Measurements from ENCODE around the gene PLS1. TPM values are rescaled to one million over a fixed set of nuclear protein-coding genes. Genes with fewer than 3 reads are reported as not detected.
A peak's percentile ranks its signal among the peaks of the same experiment; 100 is the strongest.
"Not testable (repeated sequence)": the region's sequence is repeated elsewhere in the genome, so short reads cannot be mapped to it uniquely, and the experiment has no call there.

PLS1 gene
- total RNA-seq, 1 donor from 2014 or later: 1.8 TPM

DNA sequence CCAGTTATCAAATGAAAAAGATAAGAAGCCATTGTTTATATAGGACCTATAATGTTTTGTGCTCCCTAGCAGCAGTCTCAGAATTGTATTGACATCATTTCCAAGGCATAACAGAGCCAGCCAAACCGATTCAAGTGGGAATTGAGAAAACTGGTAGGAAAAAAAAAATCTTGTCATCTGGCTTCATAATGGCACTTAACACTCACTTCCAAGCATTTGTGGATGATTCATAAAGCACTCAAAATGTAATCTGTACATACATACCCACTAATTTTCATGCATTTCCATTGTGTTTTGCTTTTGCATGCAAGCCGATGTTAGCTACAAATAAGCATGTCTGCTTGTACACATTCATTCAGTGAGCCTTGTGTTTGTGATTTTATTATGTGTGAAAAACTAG lies 109.0 kb downstream of the PLS1 start:
- Histone ChIP-seq H3K4me3 (no peak overlapping the region), H3K36me3 (no peaks in the 10 kb centered on the region), H3K4me1 (no peaks in the 10 kb centered on the region), H3K9me3 (no peaks in the 10 kb centered on the region), H3K27ac (no peak overlapping the region), H3K27me3 (no peaks in the 10 kb centered on the region)
- intact Hi-C loops (cut with DNase I): no loop called here
- no peak for DNase-seq (ENCODE audit: low spot score in 2 of 2)
- TF ChIP-seq, protein P1, sequence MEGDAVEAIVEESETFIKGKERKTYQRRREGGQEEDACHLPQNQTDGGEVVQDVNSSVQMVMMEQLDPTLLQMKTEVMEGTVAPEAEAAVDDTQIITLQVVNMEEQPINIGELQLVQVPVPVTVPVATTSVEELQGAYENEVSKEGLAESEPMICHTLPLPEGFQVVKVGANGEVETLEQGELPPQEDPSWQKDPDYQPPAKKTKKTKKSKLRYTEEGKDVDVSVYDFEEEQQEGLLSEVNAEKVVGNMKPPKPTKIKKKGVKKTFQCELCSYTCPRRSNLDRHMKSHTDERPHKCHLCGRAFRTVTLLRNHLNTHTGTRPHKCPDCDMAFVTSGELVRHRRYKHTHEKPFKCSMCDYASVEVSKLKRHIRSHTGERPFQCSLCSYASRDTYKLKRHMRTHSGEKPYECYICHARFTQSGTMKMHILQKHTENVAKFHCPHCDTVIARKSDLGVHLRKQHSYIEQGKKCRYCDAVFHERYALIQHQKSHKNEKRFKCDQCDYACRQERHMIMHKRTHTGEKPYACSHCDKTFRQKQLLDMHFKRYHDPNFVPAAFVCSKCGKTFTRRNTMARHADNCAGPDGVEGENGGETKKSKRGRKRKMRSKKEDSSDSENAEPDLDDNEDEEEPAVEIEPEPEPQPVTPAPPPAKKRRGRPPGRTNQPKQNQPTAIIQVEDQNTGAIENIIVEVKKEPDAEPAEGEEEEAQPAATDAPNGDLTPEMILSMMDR (IDR thresholded peaks at IDR 0.05): no peak

DNA sequence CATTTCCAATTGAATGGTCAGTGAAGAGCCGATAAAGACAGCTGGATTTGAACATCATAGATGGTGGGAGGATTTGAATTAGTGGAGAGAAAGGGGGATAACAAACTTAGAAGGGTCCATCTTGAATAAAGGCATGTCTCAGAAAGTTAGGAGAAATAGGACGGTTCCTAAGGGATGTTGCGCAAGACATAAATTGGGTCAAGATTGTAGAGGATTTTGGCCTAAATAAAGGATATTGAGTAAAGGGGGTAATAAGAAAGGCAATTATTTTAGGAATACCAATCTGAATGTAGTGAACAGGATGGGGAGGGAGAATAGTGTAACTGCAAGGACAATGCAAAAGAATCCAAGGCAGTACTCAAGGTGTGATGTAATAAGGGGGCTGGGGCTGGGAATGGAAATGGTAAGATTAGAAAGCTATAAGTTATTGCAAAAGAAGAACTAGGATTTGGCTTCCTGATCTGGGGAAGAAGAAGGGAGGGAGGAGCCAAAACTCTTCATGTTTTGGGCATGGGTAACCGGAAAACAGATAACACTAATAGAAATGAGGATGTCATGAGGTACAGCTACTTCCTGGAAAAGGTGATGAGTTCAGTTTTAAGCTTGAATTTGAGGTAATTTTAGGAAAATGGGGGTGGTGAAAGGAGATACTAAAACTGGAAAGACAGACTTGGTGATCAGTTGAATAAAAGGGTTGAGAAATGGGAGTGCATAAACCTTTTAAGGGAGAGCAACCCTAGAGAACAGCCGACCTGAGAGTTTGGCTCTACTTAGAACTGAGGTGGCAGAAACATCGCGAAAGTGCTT lies 110.3 kb downstream of the PLS1 start:
- intact Hi-C loops (cut with DNase I): no loop called here
- H3K9me3 ChIP-seq: no peaks in the 10 kb centered on the region
- no peaks in the 10 kb centered on the region for H3K4me1 ChIP-seq
- DNase-seq (ENCODE audit: low spot score in 2 of 2): no peak
- H3K27me3 ChIP-seq: no peaks in the 10 kb centered on the region
- H3K27ac ChIP-seq: no peak overlapping the region
- no peak overlapping the region for H3K4me3 ChIP-seq
- TF ChIP-seq, protein P1 (IDR thresholded peaks at IDR 0.05): no peak
- no peaks in the 10 kb centered on the region for H3K36me3 ChIP-seq

DNA sequence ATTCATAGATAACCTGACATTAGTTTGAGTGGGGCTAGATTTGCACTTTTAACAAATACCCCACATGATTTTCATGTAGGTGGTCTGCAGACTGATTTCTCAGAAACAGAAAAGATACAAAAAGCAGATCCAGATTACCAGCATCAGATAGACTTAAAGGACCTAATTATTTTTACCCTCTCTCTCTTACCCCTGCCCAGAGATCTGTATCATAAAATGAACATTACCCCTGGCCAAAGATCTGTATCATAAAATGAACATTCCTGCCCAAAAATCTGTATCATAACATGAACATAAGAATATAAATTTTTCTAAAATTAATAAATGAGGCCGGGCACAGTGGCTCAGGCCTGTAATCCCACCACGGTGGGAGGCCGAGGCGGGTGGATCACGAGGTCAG lies 113.0 kb downstream of the PLS1 start:
- Histone ChIP-seq H3K27ac (no peak overlapping the region), H3K4me3 (no peak overlapping the region), H3K27me3 (no peaks in the 10 kb centered on the region), H3K36me3 (no peaks in the 10 kb centered on the region), H3K9me3 (no peaks in the 10 kb centered on the region), H3K4me1 (no peaks in the 10 kb centered on the region)
- no peak for DNase-seq (ENCODE audit: low spot score in 2 of 2)
- intact Hi-C loops (cut with DNase I): no loop called here
- TF ChIP-seq, protein P1 (IDR thresholded peaks at IDR 0.05): no peak

DNA sequence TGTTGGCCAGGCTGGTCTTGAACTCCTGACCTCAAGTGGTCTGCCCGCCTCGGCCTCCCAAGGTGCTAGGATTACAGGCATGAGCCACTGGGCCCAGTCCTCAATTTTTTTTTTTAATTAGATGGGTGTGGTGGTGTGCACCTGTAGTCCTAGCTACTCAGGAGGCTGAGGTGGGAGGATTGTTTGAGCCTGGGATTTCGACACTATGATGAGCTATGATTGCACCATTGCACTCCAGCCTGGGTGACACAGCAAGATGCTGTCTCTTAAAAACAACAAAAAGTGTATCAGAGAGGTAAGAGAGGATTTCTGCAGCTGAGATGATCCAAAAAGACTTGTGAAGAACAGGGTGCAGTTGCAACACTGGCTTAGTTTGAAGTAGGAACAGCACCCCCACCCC lies 118.7 kb downstream of the PLS1 start:
- H3K27me3 ChIP-seq; H3K4me3 ChIP-seq; intact Hi-C loops (cut with DNase I); H3K4me1 ChIP-seq; H3K9me3 ChIP-seq; H3K36me3 ChIP-seq; H3K27ac ChIP-seq; DNase-seq (ENCODE audit: low spot score in 2 of 2): not testable (repeated sequence)

DNA sequence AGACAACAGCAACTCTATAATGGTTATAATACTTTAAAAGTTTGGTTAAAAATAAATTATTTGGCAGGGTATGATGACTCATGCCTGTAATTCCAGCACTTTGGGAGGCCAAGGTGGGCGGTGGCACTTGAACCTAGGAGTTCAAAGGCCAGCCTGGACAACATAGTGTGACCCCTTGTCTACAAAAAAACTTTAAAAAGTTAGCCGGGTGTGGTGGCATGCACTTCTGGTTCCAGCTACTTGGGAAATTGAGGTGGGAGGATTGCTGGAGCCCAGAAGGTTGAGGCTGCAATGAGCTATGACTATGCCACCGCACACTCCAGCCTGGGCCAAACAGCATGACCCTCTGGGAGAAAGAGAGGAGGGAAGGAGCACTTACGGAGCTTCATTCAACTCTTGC lies 119.9 kb downstream of the PLS1 start:
- no peak for DNase-seq (ENCODE audit: low spot score in 2 of 2)
- no peaks in the 10 kb centered on the region for H3K9me3 ChIP-seq
- intact Hi-C loops (cut with DNase I): no loop called here
- no peaks in the 10 kb centered on the region for H3K36me3 ChIP-seq
- H3K4me3 ChIP-seq: no peak overlapping the region
- no peaks in the 10 kb centered on the region for H3K27me3 ChIP-seq
- no peaks in the 10 kb centered on the region for H3K4me1 ChIP-seq
- H3K27ac ChIP-seq: no peak overlapping the region
- TF ChIP-seq, protein P1 (IDR thresholded peaks at IDR 0.05): no peak

DNA sequence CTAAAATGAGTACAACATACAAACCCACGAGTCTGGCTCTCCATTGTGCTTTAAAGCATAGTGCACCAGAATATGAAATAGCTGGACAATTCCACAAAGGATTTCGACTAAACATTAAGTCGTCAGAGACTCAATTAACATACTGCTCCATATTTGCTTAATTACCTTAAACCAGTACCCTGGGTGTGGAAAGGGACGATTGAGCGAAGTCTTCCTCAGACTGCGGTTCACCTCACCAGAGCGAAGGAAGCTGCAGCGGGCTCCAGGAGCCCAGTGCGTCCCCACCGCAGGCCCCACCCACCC lies 127.4 kb downstream of the PLS1 start:
- H3K9me3 ChIP-seq: no peaks in the 10 kb centered on the region
- H3K27ac ChIP-seq: peak overlapping the region; percentile 78 to 87
- no peaks in the 10 kb centered on the region for H3K4me1 ChIP-seq
- intact Hi-C loops (cut with DNase I): loop anchor here (5.0 to 10.0 kb wide), 3 partner anchors 279 to 1781 kb away; partner anchors contain the start of genes SLC25A36, U2SURP and XRN1
- no peak for DNase-seq (ENCODE audit: low spot score in 2 of 2)
- H3K36me3 ChIP-seq: no peaks in the 10 kb centered on the region
- TF ChIP-seq, protein P1 (IDR thresholded peaks at IDR 0.05): no peak
- no peaks in the 10 kb centered on the region for H3K27me3 ChIP-seq
- H3K4me3 ChIP-seq: peak overlapping the region; percentile 77 to 91

Measured in ascending aorta (tissue), 2 donors.